ENCODE results near the gene ROBO1. TPM values are rescaled to one million over a fixed set of nuclear protein-coding genes. Genes with fewer than 3 reads are reported as not detected.

ROBO1 gene
- polyA plus RNA-seq, 1 experiment: 33.9 TPM

- no peak for DNase-seq (ENCODE audit: low read depth)
- ChIA-PET CTCF (interaction anchor here (1.7 kb wide), 1 partner anchor 13 kb away, joined by 5 read pairs; no protein-coding TSS in a partner anchor), POLR2A (no interaction called here)
- H3K4me3 ChIP-seq (ENCODE audit: low read depth, low read length): no peak overlapping the region
- TF ChIP-seq CTCF (IDR thresholded peaks at IDR 0.05; ENCODE audit: insufficient read depth, low read depth, low read length): no peak
- H3K27me3 ChIP-seq (ENCODE audit: control insufficient read depth, insufficient read depth, low read length): no peaks in the 10 kb centered on the region
- H3K36me3 ChIP-seq (ENCODE audit: control insufficient read depth, insufficient read depth, low read length): peaks cover 2% of the 10 kb centered on the region; the same call in 1 of the 2 replicates
Measured at GRCh38 chr3:78717041-78717440, 1050.8 kb downstream of the ROBO1 start.

- H3K4me3 ChIP-seq (ENCODE audit: low read depth, low read length): no peak overlapping the region
- ChIA-PET CTCF (interaction anchor here (1.9 kb wide), 1 partner anchor 90 kb away, joined by 5 read pairs; no protein-coding TSS in a partner anchor), POLR2A (no interaction called here)
- no peak for TF ChIP-seq CTCF (IDR thresholded peaks at IDR 0.05; ENCODE audit: insufficient read depth, low read depth, low read length)
- DNase-seq (ENCODE audit: low read depth): no peak
- peaks cover 2% of the 10 kb centered on the region; the same call in 1 of the 2 replicates for H3K36me3 ChIP-seq (ENCODE audit: control insufficient read depth, insufficient read depth, low read length)
- H3K27me3 ChIP-seq (ENCODE audit: control insufficient read depth, insufficient read depth, low read length): no peaks in the 10 kb centered on the region
Measured at GRCh38 chr3:78712941-78713340, 1054.9 kb downstream of the ROBO1 start.

GRCh38 chr3:78712270-78712669, 1055.5 kb downstream of the ROBO1 start:
- POLR2A ChIA-PET: no interaction called here
- TF ChIP-seq CTCF (IDR thresholded peaks at IDR 0.05; ENCODE audit: insufficient read depth, low read depth, low read length): no peak
- CTCF ChIA-PET: no interaction called here
- Histone ChIP-seq H3K27me3 (ENCODE audit: control insufficient read depth, insufficient read depth, low read length) (no peaks in the 10 kb centered on the region), H3K36me3 (ENCODE audit: control insufficient read depth, insufficient read depth, low read length) (peaks cover 2% of the 10 kb centered on the region; the same call in 1 of the 2 replicates), H3K4me3 (ENCODE audit: low read depth, low read length) (no peak overlapping the region)
- no peak for DNase-seq (ENCODE audit: low read depth)

DNA sequence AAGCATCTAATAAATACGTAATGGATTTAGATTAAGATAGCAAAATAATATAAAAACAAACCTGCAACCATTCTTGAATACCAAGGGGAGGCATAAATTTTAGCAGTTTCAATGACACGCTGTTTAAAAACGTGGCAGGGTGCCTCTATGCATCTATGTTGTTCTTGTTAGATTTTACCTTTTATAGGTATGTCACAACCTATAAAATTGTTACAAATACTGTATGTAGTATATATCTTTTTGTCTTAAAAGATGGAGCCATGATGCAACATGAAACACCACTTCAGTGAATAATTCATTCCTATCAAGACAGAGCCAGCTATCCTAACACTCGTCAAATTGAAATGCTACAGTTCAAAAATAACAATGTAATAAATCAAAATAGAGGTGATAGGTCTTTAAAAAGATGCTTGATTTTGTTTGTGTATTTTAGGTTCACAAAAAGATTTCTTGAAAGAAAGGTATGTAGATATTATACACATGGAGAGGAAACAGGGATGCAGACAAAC, 1059.2 kb downstream of the ROBO1 start:
- CTCF ChIA-PET: no interaction called here

GRCh38 chr3:78707609-78708008, 1060.2 kb downstream of the ROBO1 start:
- POLR2A ChIA-PET: no interaction called here

More for the DNA sequence above, 1059.2 kb downstream of the ROBO1 start:
- DNase-seq (ENCODE audit: low read depth): no peak
- TF ChIP-seq CTCF (IDR thresholded peaks at IDR 0.05; ENCODE audit: insufficient read depth, low read depth, low read length): no peak
- Histone ChIP-seq H3K4me3 (ENCODE audit: low read depth, low read length) (no peak overlapping the region), H3K27me3 (ENCODE audit: control insufficient read depth, insufficient read depth, low read length) (no peaks in the 10 kb centered on the region), H3K36me3 (ENCODE audit: control insufficient read depth, insufficient read depth, low read length) (no peaks in the 10 kb centered on the region)
- POLR2A ChIA-PET: no interaction called here

More at GRCh38 chr3:78707609-78708008, 1060.2 kb downstream of the ROBO1 start:
- H3K27me3 ChIP-seq (ENCODE audit: control insufficient read depth, insufficient read depth, low read length): no peaks in the 10 kb centered on the region
- TF ChIP-seq CTCF (IDR thresholded peaks at IDR 0.05; ENCODE audit: insufficient read depth, low read depth, low read length): no peak
- no peak for DNase-seq (ENCODE audit: low read depth)
- no peaks in the 10 kb centered on the region for H3K36me3 ChIP-seq (ENCODE audit: control insufficient read depth, insufficient read depth, low read length)
- CTCF ChIA-PET: no interaction called here
- H3K4me3 ChIP-seq (ENCODE audit: low read depth, low read length): no peak overlapping the region

Data from BJ (cell line).